HG03432 (cell line): ENCODE measurements around the gene SLC1A5.
"Not testable (repeated sequence)": the region's sequence is repeated elsewhere in the genome, so short reads cannot be mapped to it uniquely, and the experiment has no call there.

Experiments used
- ATAC-seq: cut with Tn5 transposase; IDR thresholded peaks from one replicate; pipeline ENCODE4 v1.9.1; 2021; ENCODE audit warnings: mild to moderate bottlenecking, moderate library complexity; ENCODE audit not compliant: unreplicated experiment

The SLC1A5 gene

DNA sequence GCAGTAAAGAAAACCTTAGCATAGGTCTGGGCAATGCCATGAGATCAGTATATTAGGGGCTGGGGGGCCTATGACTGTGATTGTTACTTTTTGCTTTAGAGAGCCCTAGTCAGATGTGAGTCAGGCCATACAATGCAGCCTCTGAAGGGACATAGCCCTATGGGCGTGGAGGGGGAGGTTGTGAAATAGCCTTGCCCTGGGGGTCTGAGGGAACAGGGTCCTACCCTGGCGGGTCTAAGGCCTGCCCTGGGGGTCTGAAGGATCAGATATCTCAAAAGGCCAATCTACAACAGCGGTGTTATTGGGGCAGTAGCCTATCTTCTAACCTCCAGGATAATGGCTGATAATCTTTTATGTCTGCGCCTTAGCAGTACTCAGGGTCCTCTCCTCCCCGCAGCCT lies 13.8 kb upstream of the SLC1A5 start:
- ATAC-seq = no peak

DNA sequence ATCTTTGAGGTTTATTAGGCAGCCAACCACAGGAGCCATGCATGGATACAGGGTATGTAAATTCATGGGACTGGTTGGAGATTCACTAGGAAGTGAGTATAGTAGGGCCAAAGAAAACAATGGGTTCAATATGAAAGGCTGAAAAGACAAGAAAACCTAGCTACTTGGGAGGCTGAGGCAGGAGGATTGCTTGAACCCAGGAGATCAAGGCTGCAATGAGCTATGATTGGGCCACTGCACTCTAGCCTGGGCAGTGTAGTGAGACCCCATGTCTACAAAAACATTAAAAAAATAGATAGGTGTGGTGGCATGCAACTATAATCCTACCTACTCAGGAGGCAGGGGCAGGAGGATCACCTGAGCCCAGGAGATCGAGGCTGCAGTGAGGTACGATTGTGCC lies 10.3 kb upstream of the SLC1A5 start:
- no peak for ATAC-seq

DNA sequence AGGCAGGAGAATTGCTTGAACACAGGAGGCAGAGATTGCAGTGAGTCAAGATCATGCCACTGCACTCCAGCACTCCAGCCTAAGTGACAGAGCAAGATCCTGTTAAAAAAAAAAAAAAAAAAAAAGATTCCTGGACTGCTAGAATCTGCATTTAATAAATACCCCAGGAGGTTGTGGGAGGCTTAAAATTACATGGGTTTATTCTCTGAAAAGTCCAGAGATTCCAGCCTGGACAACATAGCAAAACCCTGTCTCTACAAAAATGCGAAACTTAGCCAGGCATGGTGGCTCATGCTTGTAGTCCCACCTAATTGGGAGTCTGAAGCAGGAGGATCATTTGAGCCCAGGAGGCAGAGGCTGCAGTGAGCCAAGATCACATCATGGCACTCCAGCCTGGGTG lies 9.5 kb upstream of the SLC1A5 start:
- no peak for ATAC-seq

DNA sequence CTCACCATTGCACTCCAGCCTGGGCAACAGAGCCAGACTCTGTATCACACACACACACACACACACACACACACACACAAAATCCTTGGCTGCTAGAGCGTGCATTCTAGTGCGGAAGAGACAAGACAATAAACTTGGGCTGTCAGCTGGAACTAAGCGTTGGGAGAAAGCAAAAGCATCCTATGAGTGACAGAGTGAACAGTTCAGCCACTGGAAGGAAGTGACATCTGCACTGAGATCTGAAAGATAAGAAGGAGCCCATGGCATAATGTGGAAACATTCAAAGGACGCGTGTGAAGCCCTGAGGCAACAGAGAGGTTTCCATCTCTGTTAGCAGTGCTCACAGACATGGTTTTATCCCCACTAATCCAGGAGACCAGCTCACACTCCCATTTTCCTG lies 3.5 kb upstream of the SLC1A5 start:
- no peak for ATAC-seq

GRCh38 chr19:46789371-46789770 lies 977 bp upstream of the SLC1A5 start:
- no peak for ATAC-seq

GRCh38 chr19:46788968-46789338 lies 559 bp upstream of the SLC1A5 start:
- ATAC-seq = no peak

GRCh38 chr19:46787331-46788261 lies 798 bp downstream of the SLC1A5 start:
- no peak for ATAC-seq

GRCh38 chr19:46787040-46787330 lies 1.4 kb downstream of the SLC1A5 start:
- no peak for ATAC-seq

GRCh38 chr19:46786236-46787039 lies 2.0 kb downstream of the SLC1A5 start:
- ATAC-seq = no peak

DNA sequence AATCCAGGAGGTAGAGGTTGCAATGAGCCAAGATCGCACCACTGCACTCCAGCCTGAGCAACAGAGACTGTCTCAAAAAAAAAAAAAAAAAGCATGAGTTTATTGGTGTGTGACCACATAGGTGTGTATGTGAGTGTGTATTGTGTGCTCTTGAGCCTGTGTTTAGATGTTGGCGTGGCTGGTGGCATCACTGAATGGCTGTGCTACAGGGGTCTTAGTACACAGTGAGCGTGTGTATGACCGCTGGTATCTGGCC lies 2.5 kb downstream of the SLC1A5 start:
- ATAC-seq = no peak

DNA sequence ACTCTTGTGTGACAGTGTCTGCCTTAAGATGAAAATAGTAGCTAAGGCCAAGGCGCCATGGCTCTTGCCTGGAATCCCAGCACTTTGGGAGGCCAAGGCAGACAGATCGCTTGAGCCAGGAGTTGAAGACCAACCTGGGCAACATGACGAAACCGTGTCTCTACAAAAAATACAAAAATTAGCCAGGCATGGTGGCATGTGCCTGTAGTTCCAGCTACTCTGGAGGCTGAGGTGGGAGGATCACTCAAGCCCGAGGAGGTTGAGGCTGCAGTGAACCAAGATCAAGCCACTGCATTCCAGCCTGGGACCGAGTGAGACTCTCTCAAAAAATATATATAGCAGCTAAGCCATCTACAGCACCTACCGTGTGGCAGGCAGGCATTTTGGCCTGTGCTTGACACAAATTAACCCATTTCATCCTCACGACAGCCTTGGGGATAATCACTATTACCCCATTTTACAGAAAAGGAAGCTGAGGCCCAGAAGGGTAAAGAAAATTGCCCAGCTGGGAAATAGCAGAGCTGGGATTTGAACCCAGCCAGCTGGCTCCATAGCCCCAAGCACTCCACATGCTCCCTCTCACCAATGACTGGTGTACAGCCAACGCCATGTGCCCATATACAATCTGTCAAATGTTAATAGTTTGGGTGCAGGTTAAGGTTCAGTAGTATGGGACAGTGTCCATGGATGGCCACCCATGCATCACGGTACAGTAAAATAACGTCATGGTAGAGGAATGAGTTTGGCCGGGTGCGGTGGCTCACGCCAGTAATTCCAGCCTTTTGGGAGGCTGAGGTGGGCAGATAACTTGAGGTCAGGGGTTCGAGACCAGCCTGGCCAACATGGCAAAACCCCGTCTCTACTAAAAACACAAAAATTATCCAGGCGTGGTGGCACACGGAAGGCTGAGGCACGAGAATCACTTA lies 3.1 kb downstream of the SLC1A5 start:
- no peak for ATAC-seq

- peak; percentile 31 for ATAC-seq
Measured at GRCh38 chr19:46784262-46785053, 3.9 kb downstream of the SLC1A5 start.

DNA sequence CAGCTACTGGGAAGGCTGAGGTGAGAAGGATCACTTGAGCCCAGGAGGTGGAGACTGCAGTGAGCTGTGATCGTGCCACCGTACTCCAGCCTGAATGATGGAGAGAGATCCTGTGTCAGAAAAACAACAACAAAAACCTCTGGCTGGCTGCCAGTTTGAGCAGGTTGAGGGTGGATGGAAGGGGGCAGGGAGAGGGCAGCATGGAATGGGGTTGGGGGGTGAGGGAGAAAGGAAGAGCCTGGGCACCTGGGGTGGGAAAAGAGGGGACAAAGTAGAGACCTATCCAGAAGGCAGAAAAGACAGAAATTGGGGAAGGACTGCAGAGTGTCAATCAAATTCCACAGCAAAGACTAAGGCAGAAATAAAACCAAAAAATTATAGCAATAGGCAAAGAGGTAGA lies 4.7 kb downstream of the SLC1A5 start:
- ATAC-seq = no peak

GRCh38 chr19:46782355-46783019 lies 5.9 kb downstream of the SLC1A5 start:
- ATAC-seq = no peak

GRCh38 chr19:46777956-46778645 lies 10.3 kb downstream of the SLC1A5 start:
- ATAC-seq = not testable (repeated sequence)

DNA sequence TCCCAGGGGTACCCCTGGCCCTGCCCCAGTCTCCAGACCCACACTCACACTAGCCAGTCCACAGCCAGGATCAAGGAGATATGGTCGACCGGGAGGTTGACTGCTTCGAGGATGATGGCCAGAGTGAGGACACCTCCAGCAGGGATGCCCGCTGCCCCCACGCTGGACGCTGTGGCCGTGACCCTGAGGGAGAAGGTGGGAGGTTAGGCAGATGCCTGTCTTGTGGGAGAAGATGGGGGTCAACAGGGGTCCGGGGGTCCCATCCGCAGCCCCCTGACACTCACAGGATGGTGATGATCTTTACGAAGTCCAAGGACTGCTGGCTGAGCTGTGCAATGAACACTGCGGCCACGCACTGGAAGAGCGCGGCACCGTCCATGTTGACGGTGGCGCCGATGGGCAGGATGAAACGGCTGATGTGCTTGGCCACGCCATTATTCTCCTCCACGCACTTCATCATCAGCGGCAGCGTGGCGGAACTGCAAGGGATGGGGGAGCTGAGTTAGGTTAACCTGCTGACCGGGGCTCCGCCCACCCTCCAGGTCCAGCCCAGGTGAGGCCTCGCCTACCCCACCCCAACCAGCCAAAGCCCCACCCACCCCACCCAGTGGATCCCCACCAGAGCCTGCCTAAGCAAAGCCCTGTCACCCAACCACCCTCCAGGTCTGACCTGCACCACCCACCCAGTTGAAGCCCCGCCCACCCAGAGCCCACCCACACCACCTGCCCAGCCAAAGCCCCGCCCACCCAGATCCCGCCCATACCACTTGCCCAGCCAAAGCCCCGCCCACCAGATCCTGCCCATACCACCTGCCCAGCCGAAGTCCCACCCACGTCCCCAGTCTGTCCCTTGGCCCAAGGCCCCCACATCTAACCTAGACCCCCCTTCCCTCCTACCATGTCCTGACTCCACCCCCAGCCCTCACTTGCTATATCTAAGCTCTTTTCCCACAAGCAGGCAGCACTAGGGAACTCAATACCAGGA lies 11.2 kb downstream of the SLC1A5 start:
- ATAC-seq = no peak

GRCh38 chr19:46775642-46776258 lies 12.6 kb downstream of the SLC1A5 start:
- ATAC-seq = no peak

DNA sequence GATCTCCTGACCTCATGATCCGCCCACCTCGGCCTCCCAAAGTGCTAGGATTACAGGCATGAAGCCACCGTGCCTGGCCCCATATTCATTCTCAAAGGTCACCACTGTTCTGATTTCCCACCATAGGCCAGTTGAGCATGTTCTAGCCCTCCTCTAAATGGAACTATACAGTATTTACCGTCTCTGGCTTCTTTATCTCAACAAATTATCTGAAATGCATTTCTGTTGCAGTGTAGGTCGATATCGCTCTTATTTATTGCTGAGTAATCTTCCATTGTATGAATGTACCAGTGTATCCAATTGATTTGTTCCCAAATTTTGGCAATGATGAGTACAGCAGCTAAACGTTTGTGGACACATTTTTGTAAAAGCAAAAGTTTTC lies 15.4 kb downstream of the SLC1A5 start:
- no peak for ATAC-seq
